Hematopoietic multipotent progenitor cell (in vitro differentiated cells): ENCODE measurements around the gene WDFY4. TPM values are rescaled to one million over a fixed set of nuclear protein-coding genes. Genes with fewer than 3 reads are reported as not detected.

Experiments
- small RNA-seq: library from RNA; depleted of rRNA; stranded (forward); fragments of <200 nt; gene quantifications from one replicate; pipeline ENCODE3, GENCODE V24; 2012
- total RNA-seq: library from RNA; depleted of rRNA; stranded (reverse); fragments of >200 nt; gene quantifications from one replicate; pipeline ENCODE4 v1.2.3, GENCODE V29; 2012

WDFY4 gene
- total RNA-seq, 1 donor: 35.5 TPM

Small RNA genes within 50 kb of the gene (small RNA-seq; reads per million reads assigned to genes)
- not detected for gene MIR4294

Other genes starting within 250 kb of the WDFY4 start
- gene ARHGAP22, start 79.8 kb upstream of the WDFY4 start, total RNA-seq: 67.3 TPM